ENCODE data around the gene ZNHIT2. TPM values are rescaled to one million over a fixed set of nuclear protein-coding genes. Genes with fewer than 3 reads are reported as not detected.

ZNHIT2 gene
- total RNA-seq, 1 donor from 2014 or later = 9.5 TPM

GRCh38 chr11:65116370-65117205, 913 bp downstream of the ZNHIT2 start:
- Histone ChIP-seq H3K36me3 (peaks cover 50% of the 10 kb centered on the region), H3K9me3 (no peaks in the 10 kb centered on the region), H3K27ac (peak overlapping the region; percentile 91), H3K4me1 (peaks cover 53% of the 10 kb centered on the region), H3K27me3 (ENCODE audit: low read depth) (no peaks in the 10 kb centered on the region), H3K4me3 (peak overlapping the region; percentile 94)
- intact Hi-C loops (cut with DNase I) = no loop called here
- TF ChIP-seq, protein P1, sequence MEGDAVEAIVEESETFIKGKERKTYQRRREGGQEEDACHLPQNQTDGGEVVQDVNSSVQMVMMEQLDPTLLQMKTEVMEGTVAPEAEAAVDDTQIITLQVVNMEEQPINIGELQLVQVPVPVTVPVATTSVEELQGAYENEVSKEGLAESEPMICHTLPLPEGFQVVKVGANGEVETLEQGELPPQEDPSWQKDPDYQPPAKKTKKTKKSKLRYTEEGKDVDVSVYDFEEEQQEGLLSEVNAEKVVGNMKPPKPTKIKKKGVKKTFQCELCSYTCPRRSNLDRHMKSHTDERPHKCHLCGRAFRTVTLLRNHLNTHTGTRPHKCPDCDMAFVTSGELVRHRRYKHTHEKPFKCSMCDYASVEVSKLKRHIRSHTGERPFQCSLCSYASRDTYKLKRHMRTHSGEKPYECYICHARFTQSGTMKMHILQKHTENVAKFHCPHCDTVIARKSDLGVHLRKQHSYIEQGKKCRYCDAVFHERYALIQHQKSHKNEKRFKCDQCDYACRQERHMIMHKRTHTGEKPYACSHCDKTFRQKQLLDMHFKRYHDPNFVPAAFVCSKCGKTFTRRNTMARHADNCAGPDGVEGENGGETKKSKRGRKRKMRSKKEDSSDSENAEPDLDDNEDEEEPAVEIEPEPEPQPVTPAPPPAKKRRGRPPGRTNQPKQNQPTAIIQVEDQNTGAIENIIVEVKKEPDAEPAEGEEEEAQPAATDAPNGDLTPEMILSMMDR (IDR thresholded peaks at IDR 0.05) = no peak
- DNase-seq (peak; percentile 65), ATAC-seq (peak; percentile 13 to 14)

DNA sequence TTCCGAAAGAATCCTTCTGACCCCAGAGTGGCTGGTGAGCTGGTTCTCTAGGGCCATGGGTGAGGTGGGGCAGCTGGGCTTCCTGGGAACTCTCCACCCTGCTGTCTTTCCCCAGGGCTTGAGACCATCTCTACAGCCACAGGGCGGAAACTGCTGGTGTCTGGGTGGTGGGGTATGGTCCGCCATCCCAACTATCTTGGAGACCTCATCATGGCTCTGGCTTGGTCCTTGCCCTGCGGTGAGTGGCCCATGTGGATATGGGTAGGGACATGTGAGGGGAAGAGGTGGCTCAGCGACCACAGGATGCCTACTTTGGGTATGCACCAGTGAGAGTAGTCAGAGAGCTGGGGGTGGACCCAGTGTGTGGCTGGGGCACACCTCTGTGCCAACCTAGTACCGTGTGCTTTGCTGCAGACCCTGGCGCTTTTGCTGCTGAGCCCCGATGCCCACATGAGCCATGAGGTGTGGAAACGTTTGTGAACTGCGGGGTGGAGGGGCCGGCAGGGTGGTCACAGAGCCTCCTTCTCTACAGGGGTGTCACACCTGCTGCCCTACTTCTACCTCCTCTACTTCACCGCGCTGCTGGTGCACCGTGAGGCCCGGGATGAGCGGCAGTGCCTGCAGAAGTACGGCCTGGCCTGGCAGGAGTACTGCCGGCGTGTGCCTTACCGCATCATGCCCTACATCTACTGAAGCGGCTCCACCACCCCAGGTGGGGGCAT, 2.0 kb downstream of the ZNHIT2 start:
- peaks cover 53% of the 10 kb centered on the region for H3K4me1 ChIP-seq
- no peak for DNase-seq
- H3K9me3 ChIP-seq = no peaks in the 10 kb centered on the region
- H3K27me3 ChIP-seq (ENCODE audit: low read depth) = no peaks in the 10 kb centered on the region
- no peak overlapping the region for H3K4me3 ChIP-seq
- H3K27ac ChIP-seq = no peak overlapping the region
- no peak for ATAC-seq
- peaks cover 43% of the 10 kb centered on the region for H3K36me3 ChIP-seq
- TF ChIP-seq, protein P1 (IDR thresholded peaks at IDR 0.05) = no peak
- intact Hi-C loops (cut with DNase I) = no loop called here

GRCh38 chr11:65114538-65115171, 2.8 kb downstream of the ZNHIT2 start:
- H3K36me3 ChIP-seq = peaks cover 39% of the 10 kb centered on the region
- TF ChIP-seq, protein P1 (IDR thresholded peaks at IDR 0.05) = no peak
- ATAC-seq = no peak
- H3K9me3 ChIP-seq = no peaks in the 10 kb centered on the region
- H3K27ac ChIP-seq = no peak overlapping the region
- intact Hi-C loops (cut with DNase I) = no loop called here
- H3K4me3 ChIP-seq = no peak overlapping the region
- no peaks in the 10 kb centered on the region for H3K27me3 ChIP-seq (ENCODE audit: low read depth)
- no peak for DNase-seq
- H3K4me1 ChIP-seq = peaks cover 50% of the 10 kb centered on the region

DNA sequence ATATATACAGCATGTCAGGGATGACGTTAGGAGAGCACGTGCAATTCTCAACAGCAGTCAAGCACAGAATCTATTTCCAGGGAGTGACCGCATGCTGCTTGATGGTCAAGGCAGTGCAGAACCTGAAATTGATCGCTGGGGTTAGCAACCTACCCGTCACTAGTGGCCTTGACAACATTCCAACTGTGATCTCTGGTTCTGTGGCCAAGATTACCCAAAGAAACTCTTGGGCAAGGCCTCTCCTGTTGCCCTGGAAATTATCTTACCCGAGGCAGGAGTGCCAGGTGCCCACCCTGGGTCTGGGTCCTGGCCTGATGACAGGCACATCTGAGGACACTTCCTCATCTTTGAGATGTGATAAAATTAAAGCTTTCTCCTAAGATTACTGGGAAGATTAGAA, 3.7 kb downstream of the ZNHIT2 start:
- no peak for DNase-seq
- Histone ChIP-seq H3K36me3 (peaks cover 39% of the 10 kb centered on the region), H3K9me3 (no peaks in the 10 kb centered on the region), H3K27me3 (ENCODE audit: low read depth) (no peaks in the 10 kb centered on the region), H3K27ac (peak overlapping the region; percentile 74), H3K4me3 (no peak overlapping the region), H3K4me1 (peaks cover 50% of the 10 kb centered on the region)
- intact Hi-C loops (cut with DNase I) = no loop called here
- ATAC-seq = no peak
- TF ChIP-seq, protein P1 (IDR thresholded peaks at IDR 0.05) = no peak

- intact Hi-C loops (cut with DNase I) = no loop called here
- TF ChIP-seq, protein P1 (IDR thresholded peaks at IDR 0.05) = no peak
- peak overlapping the region; percentile 74 for H3K27ac ChIP-seq
- DNase-seq (no peak), ATAC-seq (no peak)
- no peaks in the 10 kb centered on the region for H3K9me3 ChIP-seq
- peaks cover 39% of the 10 kb centered on the region for H3K36me3 ChIP-seq
- no peaks in the 10 kb centered on the region for H3K27me3 ChIP-seq (ENCODE audit: low read depth)
- H3K4me1 ChIP-seq = peaks cover 50% of the 10 kb centered on the region
- peak overlapping the region; percentile 60 for H3K4me3 ChIP-seq
These were observed 4.1 kb downstream of the ZNHIT2 start for GRCh38 chr11:65113361-65113756.

Data from lower lobe of right lung (tissue), 2 donors.